IMR-90 (cell line): ENCODE results near the gene TEAD1. TPM values are rescaled to one million over a fixed set of nuclear protein-coding genes. Genes with fewer than 3 reads are reported as not detected.

Experiments
- ATAC-seq: fragments of 200-7000 bp; cut with Tn5 transposase; 2 replicates; pipeline ENCODE4 v1.9.1; 2020; ENCODE audit warnings: low read depth, mild to moderate bottlenecking, moderate library complexity
- BruUV-seq: library from RNA; stranded (reverse); fragments of 400-500 nt; replicated peaks from 2 replicates; lab custom pipeline; 2021; lab: Mats Ljungman, UMichigan
- CTCF ChIA-PET: fragments of 300-600 bp; formaldehyde crosslinking; extraction: SDS; loops from one replicate; lab custom pipeline; 2021; ENCODE audit warnings: antibody characterized with exemption; lab: Yijun Ruan, JAX
- POLR2A ChIA-PET: fragments of 300-600 bp; sonication (Branson Sonifier 250); formaldehyde crosslinking; loops from one replicate; lab custom pipeline; 2022; ENCODE audit warnings: antibody characterized with exemption; ENCODE audit not compliant: unreplicated experiment; lab: Charles Lee
- DNase-seq: peaks from one replicate; pipeline ENCODE4 v3.0.0; 2013
- H2AFZ ChIP-seq: replicated peaks from 2 replicates; pipeline ENCODE3; 2013; ENCODE audit warnings: low read length, mild to moderate bottlenecking; ENCODE audit not compliant: poor library complexity
- H2AK5ac ChIP-seq: 2 replicates; pipeline ENCODE4 v1.6.1; 2013; ENCODE audit warnings: low read depth, low read length, inconsistent platforms
- H2AK9ac ChIP-seq: replicated peaks from 2 replicates; pipeline ENCODE3; 2013; ENCODE audit warnings: mild to moderate bottlenecking, low read depth, low read length, moderate library complexity; ENCODE audit not compliant: poor library complexity
- H2BK120ac ChIP-seq: 2 replicates; pipeline ENCODE4 v1.6.1; 2013; ENCODE audit warnings: low read depth, low read length, inconsistent platforms
- H2BK15ac ChIP-seq: 3 replicates; pipeline ENCODE4 v1.6.1; 2013; ENCODE audit warnings: low read depth, low read length, inconsistent platforms
- H2BK20ac ChIP-seq: 2 replicates; pipeline ENCODE4 v1.6.1; 2013; ENCODE audit warnings: low read depth, mild to moderate bottlenecking, inconsistent platforms, low read length, moderate library complexity
- H2BK5ac ChIP-seq: 2 replicates; pipeline ENCODE4 v1.6.1; 2013; ENCODE audit warnings: mild to moderate bottlenecking, low read depth, low read length, inconsistent platforms; ENCODE audit not compliant: poor library complexity, severe bottlenecking
- H3K14ac ChIP-seq: replicated peaks from 2 replicates; pipeline ENCODE4 v1.6.1; 2013; ENCODE audit warnings: low read depth, low read length, inconsistent platforms
- H3K18ac ChIP-seq: 2 replicates; pipeline ENCODE4 v1.6.1; 2013; ENCODE audit warnings: low read depth, low read length, control low read depth
- H3K23ac ChIP-seq: 2 replicates; pipeline ENCODE4 v1.6.1; 2013; ENCODE audit warnings: low read depth, low read length, inconsistent platforms
- H3K27ac ChIP-seq: 2 replicates; pipeline ENCODE4 v1.5.1; 2013; ENCODE audit warnings: mild to moderate bottlenecking, control low read depth, low read length; ENCODE audit not compliant: insufficient read depth
- H3K27me3 ChIP-seq: 2 replicates; pipeline ENCODE4 v1.6.1; 2013; ENCODE audit warnings: low read length; ENCODE audit not compliant: control insufficient read depth, insufficient read depth
- H3K36me3 ChIP-seq: 2 replicates; pipeline ENCODE4 v1.6.1; 2013; ENCODE audit warnings: low read length, mixed read lengths; ENCODE audit not compliant: control insufficient read depth, insufficient read depth
- H3K4ac ChIP-seq: 2 replicates; pipeline ENCODE4 v1.6.1; 2013; ENCODE audit warnings: low read depth, low read length, inconsistent platforms
- H3K4me1 ChIP-seq: 2 replicates; pipeline ENCODE4 v1.6.1; 2013; ENCODE audit warnings: low read length, mixed read lengths; ENCODE audit not compliant: control insufficient read depth, insufficient read depth
- H3K4me2 ChIP-seq: 2 replicates; pipeline ENCODE4 v1.6.1; 2013; ENCODE audit warnings: low read depth, mild to moderate bottlenecking, control low read depth, low read length, moderate library complexity
- H3K4me3 ChIP-seq: 2 replicates; pipeline ENCODE4 v1.5.1; 2013; ENCODE audit warnings: low read depth, mild to moderate bottlenecking, control low read depth, low read length, moderate library complexity; ENCODE audit not compliant: insufficient read depth
- H3K56ac ChIP-seq: 2 replicates; pipeline ENCODE4 v1.6.1; 2013; ENCODE audit warnings: low read length, inconsistent platforms; ENCODE audit not compliant: insufficient read depth; ENCODE audit errors: extremely low read depth
- H3K79me1 ChIP-seq, 2 experiments: 2 replicates each; pipeline ENCODE4 v1.6.1; 2013; ENCODE audit warnings: low read length in 2 of 2, inconsistent platforms in 1 of 2, low read depth in 1 of 2
- H3K9ac ChIP-seq: 2 replicates; pipeline ENCODE4 v1.6.1; 2013; ENCODE audit warnings: low read depth, low read length, control low read depth
- H3K9me1 ChIP-seq: 2 replicates; pipeline ENCODE4 v1.6.1; 2013; ENCODE audit warnings: low read length, inconsistent platforms; ENCODE audit not compliant: insufficient read depth
- H3K9me3 ChIP-seq: 2 replicates; pipeline ENCODE4 v1.6.1; 2013; ENCODE audit warnings: low read length; ENCODE audit not compliant: control insufficient read depth, insufficient read depth
- H4K20me1 ChIP-seq: 2 replicates; pipeline ENCODE4 v1.6.1; 2013; ENCODE audit warnings: low read length, inconsistent platforms; ENCODE audit not compliant: insufficient read depth
- H4K5ac ChIP-seq: 2 replicates; pipeline ENCODE4 v1.6.1; 2013; ENCODE audit warnings: mild to moderate bottlenecking, low read depth, low read length, control low read depth
- H4K8ac ChIP-seq, 2 experiments: 2 replicates each; pipeline ENCODE4 v1.6.1; 2013; ENCODE audit warnings: low read depth in 2 of 2, low read length in 2 of 2, control low read depth in 1 of 2, inconsistent platforms in 1 of 2
- H4K91ac ChIP-seq: 2 replicates; pipeline ENCODE4 v1.6.1; 2013; ENCODE audit warnings: low read depth, low read length, inconsistent platforms; ENCODE audit not compliant: insufficient read depth
- ELK1 ChIP-seq: fragments of 150-350 bp; IDR thresholded peaks from 2 replicates; pipeline ENCODE4 v1.6.1; 2016; ENCODE audit warnings: low read depth, mild to moderate bottlenecking, low read length, moderate library complexity, borderline replicate concordance
- POLR2A ChIP-seq: IDR thresholded peaks from 2 replicates; pipeline ENCODE4 v1.6.1; 2012; ENCODE audit warnings: mild to moderate bottlenecking, low read depth, low read length
- RFX5 ChIP-seq: IDR thresholded peaks from 2 replicates; pipeline ENCODE4 v1.8.0; 2012; ENCODE audit warnings: low read depth, mild to moderate bottlenecking, low read length, moderate library complexity
- USF2 ChIP-seq: fragments of 150-350 bp; IDR thresholded peaks from 2 replicates; pipeline ENCODE4 v1.6.1; 2017; ENCODE audit warnings: mild to moderate bottlenecking, antibody characterized with exemption, low read length, low read depth
- WGBS, 2 experiments: methylation state at CpG; one replicate each; pipeline versions ENCODE4 v1.1.5 to v1.1.7; 2013; ENCODE audit warnings: missing lambda C conversion rate in 2 of 2; ENCODE audit not compliant: insufficient read length in 1 of 2; ENCODE audit errors: extremely low coverage in 2 of 2; 5-methylcytosine and 5-hydroxymethylcytosine counted together
- dilution Hi-C: fragments of 300-500 bp; cut with HindIII; formaldehyde crosslinking; loops from one replicate; pipeline ENCODE4 v1.14.3; 2018; ENCODE audit warnings: low sequenced_read_pairs; ENCODE audit not compliant: unreplicated experiment
- in situ Hi-C: fragments of 300-500 bp; cut with MboI; formaldehyde crosslinking; loops from 3 replicates; pipeline ENCODE4 v1.14.3; 2019; ENCODE audit warnings: low sequenced_read_pairs, inconsistent platforms, mixed read lengths
- intact Hi-C: fragments of 100-400 bp; cut with micrococcal nuclease; formaldehyde crosslinking; loops from 2 replicates; pipeline ENCODE4 v1.10.0; 2022
- polyA plus RNA-seq, 3 experiments: library from polyadenylated mRNA; depleted of rRNA; stranded (reverse); fragments of >200 nt; gene quantifications; 2 replicates each; pipeline ENCODE4 v1.2.3, GENCODE V29; 2012; ENCODE audit warnings: low replicate concordance in 1 of 3
- total RNA-seq: library from RNA; depleted of rRNA; stranded (reverse); fragments of >200 nt; gene quantifications from 2 replicates; pipeline ENCODE4 v1.2.3, GENCODE V29; 2012

Gene TEAD1
- total and polyA plus RNA-seq, 2 of the 4 experiments (the other 2 are of a cell fraction): 51.8 to 69.2 TPM

DNA sequence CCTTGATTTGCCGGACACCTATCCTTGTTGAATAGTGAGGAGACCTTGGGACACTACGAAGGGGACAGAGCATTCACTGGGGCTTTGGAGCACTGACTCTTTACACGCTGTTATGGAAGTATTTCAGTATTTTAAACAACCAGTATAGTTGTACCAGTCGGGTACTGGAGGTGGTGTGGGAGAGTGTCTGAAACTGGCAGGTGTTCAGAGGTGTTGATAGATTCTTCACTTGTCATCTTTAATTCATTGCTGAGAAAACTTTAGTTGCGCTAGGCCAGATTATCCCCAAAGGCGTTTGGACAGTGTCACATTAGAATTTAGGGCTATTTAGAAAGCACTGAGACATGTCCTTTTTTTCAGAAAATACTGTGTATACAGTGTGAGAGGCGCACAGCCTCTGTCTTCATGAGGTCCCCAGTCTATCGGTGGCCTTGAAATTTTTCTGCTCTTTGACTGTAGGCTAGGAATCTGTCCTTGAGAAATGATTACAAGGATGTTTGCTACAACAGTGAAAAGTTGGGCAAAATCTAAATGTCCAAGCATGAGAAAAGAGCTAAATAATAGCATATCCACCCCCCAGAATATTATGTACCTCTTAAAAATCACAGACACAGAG, 69.7 kb downstream of the TEAD1 start:
- Histone ChIP-seq H4K91ac (no peak overlapping the region), H3K4me2 (no peak overlapping the region), H4K8ac (no peak overlapping the region), H3K27ac (no peak overlapping the region), H2AK9ac (no peak overlapping the region), H3K27me3 (no peaks in the 10 kb centered on the region), H3K9me1 (peaks cover 27% of the 10 kb centered on the region), H3K23ac (peak overlapping the region; percentile 48; the same call in 1 of the 2 replicates), H3K79me1 (peaks cover 23 to 86% of the 10 kb centered on the region in 2 experiments), H3K56ac (no peak overlapping the region), H3K9me3 (no peaks in the 10 kb centered on the region), H3K4ac (no peak overlapping the region), H4K5ac (no peak overlapping the region), H2AK5ac (no peak overlapping the region), H2BK120ac (no peak overlapping the region), H3K18ac (no peak overlapping the region), H3K4me3 (no peak overlapping the region), H2BK15ac (no peak overlapping the region), H2AFZ (no peak overlapping the region), H3K9ac (no peak overlapping the region), H3K14ac (no peak overlapping the region), H2BK20ac (no peak overlapping the region), H4K20me1 (peaks cover 93% of the 10 kb centered on the region), H3K36me3 (no peaks in the 10 kb centered on the region; the same call in 1 of the 2 replicates), H2BK5ac (no peak overlapping the region), H3K4me1 (peaks cover 20% of the 10 kb centered on the region)
- intact Hi-C loops (no loop called here), dilution Hi-C loops (no loop called here), in situ Hi-C loops (no loop called here)
- ATAC-seq (no peak), DNase-seq (no peak)
- BruUV-seq: no TSS peak
- no peak for TF ChIP-seq RFX5
- TF ChIP-seq ELK1: no peak
- no peak for TF ChIP-seq USF2
- TF ChIP-seq POLR2A: no peak
- ChIA-PET CTCF (no interaction called here), POLR2A (no interaction called here)
- WGBS, 2 experiments: no CpG with 5 or more reads among the region's 8 CpGs
